22Rv1 (cell line): ENCODE data around the gene LSM14A.
A peak's percentile ranks its signal among the peaks of the same experiment; 100 is the strongest.

Source experiments
- H3K27ac ChIP-seq: fragments of 450-650 bp; 2 replicates; pipeline ENCODE4 v1.5.1; 2017
- CTCF ChIP-seq: fragments of 450-650 bp; IDR thresholded peaks from 2 replicates; pipeline ENCODE4 v1.5.1; 2017; ENCODE audit warnings: mild to moderate bottlenecking
- ZFX ChIP-seq: fragments of 450-650 bp; IDR thresholded peaks from 2 replicates; pipeline ENCODE4 v1.6.1; 2017; ENCODE audit warnings: antibody characterized with exemption, borderline replicate concordance

LSM14A gene

GRCh38 chr19:34217952-34218817 lies 45.9 kb downstream of the LSM14A start:
- no peak overlapping the region for H3K27ac ChIP-seq
- TF ChIP-seq ZFX, result no peak
- no peak for TF ChIP-seq CTCF

- H3K27ac ChIP-seq, result no peak overlapping the region
- TF ChIP-seq ZFX, result no peak
- TF ChIP-seq CTCF, result no peak
Measured at GRCh38 chr19:34218818-34219164, 46.5 kb downstream of the LSM14A start.

GRCh38 chr19:34220472-34221063 lies 48.3 kb downstream of the LSM14A start:
- H3K27ac ChIP-seq, result no peak overlapping the region
- TF ChIP-seq CTCF (peak; percentile 91), ZFX (no peak)

- TF ChIP-seq ZFX (no peak), CTCF (no peak)
- no peak overlapping the region for H3K27ac ChIP-seq
Measured at GRCh38 chr19:34222386-34222785, 50.1 kb downstream of the LSM14A start.

- no peak overlapping the region for H3K27ac ChIP-seq
- TF ChIP-seq CTCF (no peak), ZFX (no peak)
Measured at GRCh38 chr19:34224996-34225658, 52.8 kb downstream of the LSM14A start.

GRCh38 chr19:34225659-34226015 lies 53.3 kb downstream of the LSM14A start:
- TF ChIP-seq ZFX (no peak), CTCF (no peak)
- H3K27ac ChIP-seq, result no peak overlapping the region

GRCh38 chr19:34226036-34226435 lies 53.7 kb downstream of the LSM14A start:
- TF ChIP-seq CTCF, result no peak
- no peak for TF ChIP-seq ZFX
- no peak overlapping the region for H3K27ac ChIP-seq
